ENCODE data around the gene TSC1. TPM values are rescaled to one million over a fixed set of nuclear protein-coding genes. Genes with fewer than 3 reads are reported as not detected.

Gene TSC1
- total RNA-seq, 1 experiment from 2014 or later = 59.2 TPM

Small RNA genes within 50 kb of the gene (small RNA-seq; reads per million reads assigned to genes)
- not detected for gene AL593851.1
- not detected for gene MIR548AW
- not detected for gene RNU7-21P

Other genes starting within 250 kb of the TSC1 start
- 1.3 TPM in 1 of 2 replicates, not detected in the other for gene AK8, start 66.3 kb downstream of the TSC1 start, total RNA-seq (2014; rRNA removed; shearing (Covaris generic); ENCODE audit: low replicate concordance)
- 4.9 and 13.5 TPM in 2 replicates for gene SPACA9, start 65.7 kb downstream of the TSC1 start, total RNA-seq (2014; rRNA removed; shearing (Covaris generic); ENCODE audit: low replicate concordance)
- 6.0 and 6.5 TPM in 2 replicates for gene GFI1B, start 34.1 kb upstream of the TSC1 start, total RNA-seq (2014; rRNA removed; shearing (Covaris generic); ENCODE audit: low replicate concordance)
- gene GTF3C5, start 86.4 kb upstream of the TSC1 start, total RNA-seq (2014; rRNA removed; shearing (Covaris generic); ENCODE audit: low replicate concordance) = 26.8 and 54.8 TPM in 2 replicates
- gene CEL, start 117.4 kb upstream of the TSC1 start, total RNA-seq (2014; rRNA removed; shearing (Covaris generic); ENCODE audit: low replicate concordance) = 0.19 and 1.9 TPM in 2 replicates
- 69.2 and 99.2 TPM in 2 replicates for gene RALGDS, start 176.6 kb upstream of the TSC1 start, total RNA-seq (2014; rRNA removed; shearing (Covaris generic); ENCODE audit: low replicate concordance)
- gene GBGT1, start 219.3 kb upstream of the TSC1 start, total RNA-seq (2014; rRNA removed; shearing (Covaris generic); ENCODE audit: low replicate concordance) = 5.2 TPM in 2 replicates

Measured in Karpas-422 (cell line).